OCI-LY1 (cell line): Measurements from ENCODE around the gene NLRP14.

Experiments used
- H2AFZ ChIP-seq: fragments of 200-600 bp; sonication (generic), shearing (Covaris generic); 2 replicates; pipeline ENCODE4 v1.6.0; 2014; ENCODE audit warnings: antibody characterized with exemption, mild to moderate bottlenecking, low read length
- H3F3A ChIP-seq: fragments of 200-600 bp; sonication (generic), shearing (Covaris generic); 2 replicates; pipeline ENCODE4 v1.6.0; 2014; ENCODE audit warnings: mild to moderate bottlenecking, antibody characterized with exemption, low read length, moderate library complexity; ENCODE audit not compliant: insufficient read depth
- H3K27ac ChIP-seq: fragments of 200-600 bp; sonication (generic); 2 replicates; pipeline ENCODE4 v1.5.1; 2014; ENCODE audit warnings: low read length, mixed run types, mild to moderate bottlenecking, low read depth; ENCODE audit not compliant: poor library complexity, severe bottlenecking
- H3K27me3 ChIP-seq: fragments of 200-600 bp; sonication (generic); 2 replicates; pipeline ENCODE4 v1.6.0; 2014; ENCODE audit warnings: antibody characterized with exemption, mild to moderate bottlenecking, low read length, moderate library complexity; ENCODE audit not compliant: insufficient read depth
- H3K36me3 ChIP-seq: fragments of 200-600 bp; sonication (generic); 2 replicates; pipeline ENCODE4 v1.6.1; 2014; ENCODE audit warnings: mild to moderate bottlenecking, antibody characterized with exemption, low read length, moderate library complexity, mixed read lengths; ENCODE audit not compliant: insufficient read depth
- H3K4me1 ChIP-seq: fragments of 200-600 bp; sonication (generic); 2 replicates; pipeline ENCODE4 v1.5.1; 2014; ENCODE audit warnings: mild to moderate bottlenecking, low read length, moderate library complexity; ENCODE audit not compliant: insufficient read depth, severe bottlenecking
- H3K4me2 ChIP-seq: fragments of 200-600 bp; sonication (generic), shearing (Covaris generic); 2 replicates; pipeline ENCODE4 v1.6.1; 2014; ENCODE audit warnings: low read length
- H3K4me3 ChIP-seq: fragments of 200-600 bp; sonication (generic); 2 replicates; pipeline ENCODE4 v1.5.1; 2014; ENCODE audit warnings: low read length, low read depth, mild to moderate bottlenecking, mixed read lengths; ENCODE audit not compliant: poor library complexity, severe bottlenecking
- H3K79me2 ChIP-seq: fragments of 200-600 bp; shearing (Covaris generic); 2 replicates; pipeline ENCODE4 v1.6.1; 2016; ENCODE audit warnings: mixed run types, low read length, mixed read lengths; ENCODE audit not compliant: insufficient read depth
- H3K9ac ChIP-seq: fragments of 200-600 bp; sonication (generic), shearing (Covaris generic); 2 replicates; pipeline ENCODE4 v1.6.1; 2014; ENCODE audit warnings: mild to moderate bottlenecking, low read length, mixed read lengths
- H3K9me2 ChIP-seq: fragments of 200-600 bp; sonication (generic), shearing (Covaris generic); 2 replicates; pipeline ENCODE4 v1.6.1; 2014; ENCODE audit warnings: low read depth, mild to moderate bottlenecking, low read length, mixed read lengths
- H3K9me3 ChIP-seq: fragments of 200-600 bp; shearing (Covaris generic); 2 replicates; pipeline ENCODE4 v1.6.1; 2014; ENCODE audit warnings: low read length, mixed read lengths
- H4K20me1 ChIP-seq: fragments of 200-600 bp; sonication (generic), shearing (Covaris generic); 2 replicates; pipeline ENCODE4 v1.6.0; 2016; ENCODE audit warnings: mild to moderate bottlenecking, low read length; ENCODE audit not compliant: insufficient read depth
- EZH2 ChIP-seq: fragments of 200-600 bp; sonication (generic), shearing (Covaris generic); IDR thresholded peaks from 2 replicates; pipeline ENCODE4 v1.8.0; 2017; ENCODE audit warnings: borderline replicate concordance, mixed run types, mild to moderate bottlenecking, antibody characterized with exemption, low read length, moderate library complexity, mixed read lengths
- TF ChIP-seq, protein P1 (sequence below): fragments of 200-600 bp; sonication (generic), shearing (Covaris generic); IDR thresholded peaks from 2 replicates; pipeline ENCODE4 v1.5.1; 2017; ENCODE audit warnings: mild to moderate bottlenecking, antibody characterized with exemption, low read length, moderate library complexity, mixed read lengths

NLRP14 gene

DNA sequence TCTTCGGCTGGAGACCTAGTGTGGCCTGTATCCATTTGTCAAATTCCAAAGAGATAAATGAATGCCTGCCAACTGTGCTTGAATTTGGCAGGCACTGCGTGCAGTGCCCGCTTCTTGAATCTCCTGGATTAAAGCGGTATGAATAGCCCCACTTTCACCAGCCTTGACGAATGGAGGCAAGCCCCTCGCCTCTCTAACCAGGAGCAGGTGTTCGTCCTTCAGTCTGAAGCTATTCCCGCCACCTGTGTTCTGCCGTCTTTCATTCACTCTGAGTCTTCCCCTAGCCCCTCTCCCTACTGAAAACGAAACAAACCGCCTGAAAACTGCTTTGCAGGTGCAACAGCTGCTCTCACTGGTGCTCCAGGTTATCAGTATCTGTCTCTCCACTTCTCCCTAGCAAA lies 11.2 kb downstream of the NLRP14 start:
- H4K20me1 ChIP-seq = no peaks in the 10 kb centered on the region
- no peaks in the 10 kb centered on the region for H3K79me2 ChIP-seq
- TF ChIP-seq, protein P1, sequence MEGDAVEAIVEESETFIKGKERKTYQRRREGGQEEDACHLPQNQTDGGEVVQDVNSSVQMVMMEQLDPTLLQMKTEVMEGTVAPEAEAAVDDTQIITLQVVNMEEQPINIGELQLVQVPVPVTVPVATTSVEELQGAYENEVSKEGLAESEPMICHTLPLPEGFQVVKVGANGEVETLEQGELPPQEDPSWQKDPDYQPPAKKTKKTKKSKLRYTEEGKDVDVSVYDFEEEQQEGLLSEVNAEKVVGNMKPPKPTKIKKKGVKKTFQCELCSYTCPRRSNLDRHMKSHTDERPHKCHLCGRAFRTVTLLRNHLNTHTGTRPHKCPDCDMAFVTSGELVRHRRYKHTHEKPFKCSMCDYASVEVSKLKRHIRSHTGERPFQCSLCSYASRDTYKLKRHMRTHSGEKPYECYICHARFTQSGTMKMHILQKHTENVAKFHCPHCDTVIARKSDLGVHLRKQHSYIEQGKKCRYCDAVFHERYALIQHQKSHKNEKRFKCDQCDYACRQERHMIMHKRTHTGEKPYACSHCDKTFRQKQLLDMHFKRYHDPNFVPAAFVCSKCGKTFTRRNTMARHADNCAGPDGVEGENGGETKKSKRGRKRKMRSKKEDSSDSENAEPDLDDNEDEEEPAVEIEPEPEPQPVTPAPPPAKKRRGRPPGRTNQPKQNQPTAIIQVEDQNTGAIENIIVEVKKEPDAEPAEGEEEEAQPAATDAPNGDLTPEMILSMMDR = no peak
- no peak for TF ChIP-seq EZH2
- H3K27me3 ChIP-seq = no peaks in the 10 kb centered on the region
- no peaks in the 10 kb centered on the region for H3K4me1 ChIP-seq
- no peaks in the 10 kb centered on the region for H3K9me3 ChIP-seq
- H3K4me3 ChIP-seq = no peak overlapping the region
- no peaks in the 10 kb centered on the region for H3K36me3 ChIP-seq
- H3F3A ChIP-seq = no peaks in the 10 kb centered on the region
- H3K27ac ChIP-seq = no peak overlapping the region
- H3K9me2 ChIP-seq = no peaks in the 10 kb centered on the region
- no peak overlapping the region for H3K4me2 ChIP-seq
- no peak overlapping the region for H3K9ac ChIP-seq
- H2AFZ ChIP-seq = no peak overlapping the region

DNA sequence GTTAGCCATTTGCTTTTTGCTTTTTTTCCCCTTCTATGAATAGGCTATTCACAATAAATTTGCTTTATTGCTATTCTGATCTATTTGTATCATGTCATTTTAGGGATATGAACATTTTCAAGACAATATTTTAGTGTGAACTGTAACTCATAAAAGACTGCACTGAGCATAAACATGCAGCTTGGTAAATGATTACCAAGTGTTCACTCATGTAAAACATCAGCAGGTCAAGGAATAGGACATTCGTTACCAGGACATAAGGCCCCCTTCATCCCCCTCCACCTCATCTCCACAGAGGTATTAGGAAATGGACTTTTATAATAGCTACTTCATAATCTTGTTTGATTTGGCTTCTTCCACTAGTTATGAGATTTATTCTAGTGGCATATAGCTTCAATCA lies 12.4 kb downstream of the NLRP14 start:
- Histone ChIP-seq H3K9ac (no peak overlapping the region), H3K79me2 (no peaks in the 10 kb centered on the region), H3K4me2 (no peak overlapping the region), H3F3A (no peaks in the 10 kb centered on the region), H3K27me3 (no peaks in the 10 kb centered on the region), H3K4me3 (no peak overlapping the region), H3K9me2 (no peaks in the 10 kb centered on the region), H4K20me1 (no peaks in the 10 kb centered on the region), H3K36me3 (no peaks in the 10 kb centered on the region), H2AFZ (no peak overlapping the region), H3K9me3 (no peaks in the 10 kb centered on the region), H3K4me1 (no peaks in the 10 kb centered on the region), H3K27ac (no peak overlapping the region)
- TF ChIP-seq EZH2 = no peak
- TF ChIP-seq, protein P1 = no peak

DNA sequence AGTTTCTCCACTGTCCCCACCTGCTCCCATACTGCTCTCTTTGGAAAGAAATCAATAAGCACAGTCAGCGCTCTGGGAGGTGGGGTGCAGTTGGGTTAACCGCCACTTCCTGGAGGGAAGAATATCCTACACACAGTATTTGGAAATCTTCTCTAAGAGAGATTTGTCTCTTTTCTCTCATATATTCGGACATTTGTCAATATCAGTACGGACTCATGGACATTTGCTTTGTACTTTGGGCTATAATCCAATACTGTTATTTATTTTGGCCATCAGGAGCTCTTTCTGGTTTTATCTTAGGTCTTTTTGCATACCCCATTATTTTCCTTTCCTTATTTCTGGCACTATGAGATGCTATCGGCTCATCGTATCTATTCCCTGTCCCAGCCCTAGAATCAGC lies 13.7 kb downstream of the NLRP14 start:
- Histone ChIP-seq H3K79me2 (no peaks in the 10 kb centered on the region), H3K9me2 (no peaks in the 10 kb centered on the region), H3K4me2 (no peak overlapping the region), H3K9ac (no peak overlapping the region), H3K27ac (no peak overlapping the region), H3K4me1 (no peaks in the 10 kb centered on the region), H3K9me3 (no peaks in the 10 kb centered on the region), H4K20me1 (no peaks in the 10 kb centered on the region), H3K27me3 (no peaks in the 10 kb centered on the region), H3K4me3 (no peak overlapping the region), H3K36me3 (no peaks in the 10 kb centered on the region), H3F3A (no peaks in the 10 kb centered on the region), H2AFZ (no peak overlapping the region)
- no peak for TF ChIP-seq EZH2
- TF ChIP-seq, protein P1 = no peak
